Immature natural killer cell (primary cell): ENCODE data around the gene ARL4D. TPM values are rescaled to one million over a fixed set of nuclear protein-coding genes. Genes with fewer than 3 reads are reported as not detected.

Experiments used
- DNase-seq, 3 donors: peaks; one replicate each; pipeline ENCODE4 v3.0.0; 2022; ENCODE audit warnings: mixed read lengths in 1 of 3
- H3K27ac Mint-ChIP-seq, 6 donors: one replicate each; pipeline ENCODE4 v1.8.0; 2020; ENCODE audit warnings: mixed read lengths in 6 of 6, mild to moderate bottlenecking in 5 of 6, inconsistent platforms in 4 of 6, moderate library complexity in 3 of 6
- H3K27me3 Mint-ChIP-seq, 3 donors: one replicate each; pipeline ENCODE4 v1.8.0; 2020 to 2021; ENCODE audit warnings: low read depth in 3 of 3, mild to moderate bottlenecking in 3 of 3, mixed read lengths in 3 of 3, moderate library complexity in 3 of 3, inconsistent platforms in 1 of 3
- H3K36me3 Mint-ChIP-seq, 3 donors: one replicate each; pipeline ENCODE4 v1.8.0; 2020; ENCODE audit warnings: mixed read lengths in 3 of 3, inconsistent platforms in 2 of 3, mild to moderate bottlenecking in 2 of 3
- H3K4me1 Mint-ChIP-seq, 2 donors: one replicate each; pipeline ENCODE4 v1.8.0; 2020; ENCODE audit warnings: inconsistent platforms in 2 of 2, mild to moderate bottlenecking in 2 of 2, mixed read lengths in 2 of 2, moderate library complexity in 1 of 2
- H3K4me3 Mint-ChIP-seq, 5 donors: one replicate each; pipeline ENCODE4 v1.8.0; 2020; ENCODE audit warnings: mild to moderate bottlenecking in 5 of 5, mixed read lengths in 5 of 5, inconsistent platforms in 3 of 5, moderate library complexity in 3 of 5
- H3K9me3 Mint-ChIP-seq, 6 donors: one replicate each; pipeline ENCODE4 v1.8.0; 2020; ENCODE audit warnings: mild to moderate bottlenecking in 6 of 6, mixed read lengths in 6 of 6, inconsistent platforms in 4 of 6, moderate library complexity in 3 of 6
- polyA plus RNA-seq, 3 donors: library from polyadenylated mRNA; unstranded; fragments of 300-500 nt; fragmentation: Illumina TruSeq; gene quantifications; one replicate each; pipeline ENCODE4 v1.2.3, GENCODE V29; 2021

ARL4D gene, protein sequence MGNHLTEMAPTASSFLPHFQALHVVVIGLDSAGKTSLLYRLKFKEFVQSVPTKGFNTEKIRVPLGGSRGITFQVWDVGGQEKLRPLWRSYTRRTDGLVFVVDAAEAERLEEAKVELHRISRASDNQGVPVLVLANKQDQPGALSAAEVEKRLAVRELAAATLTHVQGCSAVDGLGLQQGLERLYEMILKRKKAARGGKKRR
- polyA plus RNA-seq = 1 to 10 TPM; 4.5 to 10.0 (median 9.9) TPM

DNA sequence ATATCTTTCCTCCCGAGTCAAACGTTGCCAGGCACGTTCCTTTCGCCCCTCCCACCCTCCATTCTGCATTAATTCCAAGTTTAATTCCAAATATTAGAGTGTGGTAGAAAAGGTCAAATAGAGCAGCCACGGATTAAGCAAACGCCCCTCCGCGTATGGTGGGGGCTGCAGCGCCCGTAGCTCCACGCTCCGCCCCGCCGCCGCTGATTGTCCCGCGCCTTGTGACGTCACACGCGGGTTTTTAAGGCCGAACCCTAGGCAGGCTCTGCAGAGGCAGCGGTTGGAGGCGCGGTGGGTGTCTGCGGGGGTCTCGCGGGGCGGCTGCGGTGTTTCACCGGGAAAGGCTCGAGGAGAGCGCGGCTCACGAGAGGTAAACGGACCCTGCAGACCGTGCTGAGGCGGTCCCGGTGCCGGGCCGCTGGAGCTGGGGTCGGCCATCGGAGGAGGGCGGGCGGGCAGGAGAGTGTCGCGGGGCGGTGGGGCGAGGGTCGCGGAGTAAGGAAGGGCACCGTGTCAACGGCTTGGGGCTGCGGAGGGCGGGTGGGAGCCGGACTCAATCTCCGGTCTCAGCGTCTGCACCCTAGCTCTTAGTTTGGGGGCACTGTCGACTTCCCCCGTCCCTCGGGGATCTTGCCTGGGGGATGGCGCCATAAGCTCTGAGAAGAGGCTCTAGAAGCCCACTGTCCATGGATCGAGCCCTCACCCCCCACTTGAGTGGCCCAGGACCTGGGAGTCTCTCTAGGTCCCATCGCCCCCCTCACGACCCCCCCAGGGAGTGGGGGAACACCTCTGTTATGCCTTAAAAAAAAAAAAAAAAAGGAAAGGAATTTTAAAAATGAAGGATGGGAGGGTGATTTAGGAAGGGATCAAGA, at the start of gene ARL4D:
Gene ARL4D (plus strand): TSS at position 270 of the 872 bp plus-strand sequence. CDS start 740 bp downstream, outside the sequence.
- Mint-ChIP-seq H3K4me3 (peak within 1 kb of the TSS; percentile 91 to 96 (median 93)), H3K36me3 (no peaks in the 10 kb centered on the region), H3K27me3 (peaks cover 0 to 4% (median 4%) of the 10 kb centered on the region in 3 donors), H3K9me3 (no peaks in the 10 kb centered on the region), H3K4me1 (peaks cover 24 to 28% of the 10 kb centered on the region in 2 donors), H3K27ac (peak within 1 kb of the TSS; percentile 79 to 94 (median 86))
- DNase-seq = peak; percentile 81 to 82 (median 82)

DNA sequence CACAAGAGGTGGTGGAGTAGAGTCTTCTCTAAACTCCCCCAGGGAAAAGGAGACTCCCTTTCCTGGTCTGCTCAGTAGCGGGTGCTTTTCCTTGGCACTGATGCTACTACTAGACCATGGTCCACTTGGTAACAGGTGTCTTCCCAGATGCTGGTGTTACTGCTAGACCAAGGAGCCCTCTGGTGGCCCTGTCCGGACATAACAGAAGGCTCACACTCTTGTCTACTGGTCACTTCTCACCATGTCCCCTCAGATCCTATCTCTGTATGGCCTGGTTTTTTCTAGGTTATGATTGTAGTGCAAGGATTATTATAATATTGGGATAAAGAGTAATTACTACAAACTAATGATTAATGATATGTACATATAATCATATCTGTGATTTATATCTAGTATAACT, 49.7 kb upstream of the ARL4D start:
- Mint-ChIP-seq H3K36me3 (peaks cover 5 to 16% (median 15%) of the 10 kb centered on the region in 3 donors), H3K4me3 (no peak overlapping the region), H3K27ac (no peak overlapping the region), H3K4me1 (no peaks in the 10 kb centered on the region), H3K9me3 (peaks cover 14 to 40% (median 36%) of the 10 kb centered on the region in 6 donors), H3K27me3 (peaks cover 0 to 13% (median 5%) of the 10 kb centered on the region in 3 donors)
- no peak for DNase-seq

DNA sequence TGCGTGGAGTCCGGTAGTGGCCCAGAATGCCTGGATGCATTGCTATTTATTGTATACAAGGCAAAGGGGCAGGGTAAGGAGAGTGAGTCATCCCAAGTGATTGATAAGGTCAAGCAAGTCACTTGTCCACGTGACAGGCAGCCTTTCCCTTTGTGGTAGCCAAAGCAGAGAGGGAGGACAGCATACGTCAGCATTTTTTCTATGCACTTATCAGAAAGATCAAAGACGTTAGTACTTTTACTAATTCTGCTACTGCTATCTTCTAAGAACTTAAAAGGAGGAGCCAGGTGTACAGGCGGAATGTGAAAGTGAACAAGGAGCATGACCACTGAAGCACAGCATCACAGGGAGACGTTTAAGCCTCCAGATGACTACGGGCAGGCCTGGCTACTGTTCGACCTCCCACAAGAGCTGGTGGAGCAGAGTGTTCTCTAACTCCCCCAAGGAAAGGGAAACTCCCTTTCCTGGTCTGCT, 47.9 kb upstream of the ARL4D start:
- H3K27ac Mint-ChIP-seq = no peak overlapping the region
- H3K27me3 Mint-ChIP-seq = peaks cover 0 to 7% (median 3%) of the 10 kb centered on the region in 3 donors
- no peaks in the 10 kb centered on the region for H3K4me1 Mint-ChIP-seq
- no peak overlapping the region for H3K4me3 Mint-ChIP-seq
- H3K9me3 Mint-ChIP-seq = peaks cover 14 to 40% (median 36%) of the 10 kb centered on the region in 6 donors
- DNase-seq = no peak
- H3K36me3 Mint-ChIP-seq = peaks cover 5 to 16% (median 15%) of the 10 kb centered on the region in 3 donors

DNA sequence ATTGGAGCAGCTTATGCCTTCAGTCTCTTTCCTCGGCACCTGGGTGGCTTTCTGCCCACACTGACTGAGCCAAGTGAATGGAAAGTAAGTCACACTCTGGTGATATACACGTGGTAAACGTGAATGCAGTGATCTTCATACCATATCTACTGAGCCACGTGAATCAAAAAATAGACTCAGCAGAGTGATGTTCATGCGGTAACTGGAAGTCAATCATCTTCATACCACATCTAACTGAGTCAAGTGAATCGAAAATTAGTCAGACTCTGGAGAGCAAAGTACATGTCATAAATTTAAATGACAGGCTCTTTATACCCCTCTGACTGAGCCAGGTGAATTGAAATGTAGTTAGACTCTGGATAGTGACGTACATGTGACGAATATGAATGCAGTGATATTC, 47.1 kb upstream of the ARL4D start:
- Mint-ChIP-seq H3K27me3 (peaks cover 0 to 7% (median 3%) of the 10 kb centered on the region in 3 donors), H3K4me3 (no peak overlapping the region), H3K27ac (no peak overlapping the region), H3K4me1 (no peaks in the 10 kb centered on the region), H3K9me3 (peaks cover 14 to 39% (median 35%) of the 10 kb centered on the region in 6 donors), H3K36me3 (peaks cover 5 to 15% (median 15%) of the 10 kb centered on the region in 3 donors)
- DNase-seq = no peak

DNA sequence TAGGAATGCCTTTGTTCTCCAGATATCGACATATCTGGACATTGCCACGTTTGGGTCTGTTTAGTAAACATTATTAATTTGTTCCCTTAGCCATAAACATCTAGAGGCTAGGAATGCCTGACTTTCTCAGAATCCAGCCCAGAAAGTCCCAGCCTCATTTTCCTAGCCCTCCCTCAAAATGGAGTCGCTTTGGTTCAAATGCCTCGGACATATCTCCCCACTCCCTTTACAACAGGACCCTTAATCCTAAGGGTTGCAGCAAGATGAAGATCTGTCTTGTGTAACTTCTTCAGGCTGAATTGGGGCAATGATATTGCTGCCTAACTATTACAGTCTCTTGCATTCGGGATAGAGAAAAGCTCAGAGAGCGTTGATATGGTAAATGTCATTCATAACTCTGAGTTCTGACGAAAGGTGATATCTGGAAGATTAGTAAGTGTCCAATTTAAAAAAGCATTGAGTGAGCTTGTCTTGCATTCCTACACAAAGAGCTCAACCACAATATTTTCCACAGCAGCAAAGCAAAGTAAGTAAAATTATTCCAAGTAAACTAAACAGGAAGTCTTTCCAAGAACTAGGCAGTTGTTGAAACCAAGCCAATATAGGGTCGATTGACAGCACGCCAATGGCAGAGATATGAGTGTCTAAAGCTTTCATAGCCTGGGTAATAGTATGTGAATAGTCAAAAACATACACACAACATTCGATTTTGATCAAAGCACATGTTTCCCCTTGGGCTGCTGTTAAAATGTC, 46.0 kb upstream of the ARL4D start:
- peaks cover 5 to 9% (median 8%) of the 10 kb centered on the region in 3 donors for H3K36me3 Mint-ChIP-seq
- no peak overlapping the region for H3K27ac Mint-ChIP-seq

DNA sequence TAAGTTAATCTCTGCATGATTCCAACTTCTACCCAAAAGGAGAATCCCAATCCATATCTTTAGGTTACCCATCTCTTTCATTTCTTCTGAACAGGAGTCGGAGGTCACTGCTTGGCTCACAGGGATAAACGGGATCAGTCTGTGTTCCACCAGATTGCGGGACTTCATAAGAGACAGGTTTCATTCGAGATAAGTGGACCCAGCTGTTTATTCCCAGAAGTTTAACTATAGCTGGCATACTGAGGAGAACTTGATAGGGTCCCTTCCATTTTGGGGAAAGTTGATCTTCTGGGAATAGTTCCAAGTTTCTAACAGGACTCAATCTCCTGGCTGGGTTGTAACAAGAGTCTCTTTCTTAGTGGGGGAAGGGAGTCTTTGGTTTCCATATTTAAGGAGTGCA, 45.4 kb upstream of the ARL4D start:
- no peak for DNase-seq
- Mint-ChIP-seq H3K9me3 (peaks cover 11 to 22% (median 18%) of the 10 kb centered on the region in 6 donors), H3K27ac (peak overlapping the region in 1 of 6 donors; percentile 11), H3K36me3 (peaks cover 5 to 9% (median 8%) of the 10 kb centered on the region in 3 donors), H3K4me3 (no peak overlapping the region), H3K4me1 (peaks cover 0 to 1% of the 10 kb centered on the region in 2 donors), H3K27me3 (peaks cover 0 to 3% (median 3%) of the 10 kb centered on the region in 3 donors)

More for the DNA sequence above, 46.0 kb upstream of the ARL4D start:
- Mint-ChIP-seq H3K27me3 (peaks cover 0 to 3% (median 3%) of the 10 kb centered on the region in 3 donors), H3K4me1 (no peaks in the 10 kb centered on the region), H3K9me3 (peaks cover 10 to 28% (median 24%) of the 10 kb centered on the region in 6 donors), H3K4me3 (no peak overlapping the region)
- DNase-seq = no peak

DNA sequence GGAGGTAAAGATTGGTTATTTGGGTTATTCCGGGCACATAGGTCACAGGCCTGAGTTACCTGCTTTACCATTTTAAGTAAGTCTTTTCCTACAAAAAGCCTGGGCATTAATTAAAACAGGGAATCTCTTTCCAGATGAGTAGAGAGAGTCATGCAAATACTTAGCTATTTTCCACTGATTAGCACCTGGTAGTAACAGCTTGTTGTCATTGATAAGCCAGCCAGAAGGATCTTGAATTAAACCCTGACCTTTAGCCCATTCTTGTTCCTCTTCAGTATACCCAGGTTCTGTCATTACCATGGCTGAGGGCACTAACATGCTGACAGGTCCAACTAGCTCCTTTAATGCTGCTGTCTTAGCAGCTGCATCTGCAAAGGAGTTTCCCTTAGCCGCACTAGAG, 44.4 kb upstream of the ARL4D start:
- H3K4me1 Mint-ChIP-seq = peaks cover 5 to 11% of the 10 kb centered on the region in 2 donors
- H3K9me3 Mint-ChIP-seq = peaks cover 6 to 13% (median 9%) of the 10 kb centered on the region in 6 donors
- peaks cover 0 to 6% (median 3%) of the 10 kb centered on the region in 3 donors for H3K27me3 Mint-ChIP-seq
- H3K4me3 Mint-ChIP-seq = no peak overlapping the region
- H3K36me3 Mint-ChIP-seq = peaks cover 5 to 9% (median 5%) of the 10 kb centered on the region in 3 donors
- DNase-seq = no peak
- H3K27ac Mint-ChIP-seq = no peak overlapping the region

DNA sequence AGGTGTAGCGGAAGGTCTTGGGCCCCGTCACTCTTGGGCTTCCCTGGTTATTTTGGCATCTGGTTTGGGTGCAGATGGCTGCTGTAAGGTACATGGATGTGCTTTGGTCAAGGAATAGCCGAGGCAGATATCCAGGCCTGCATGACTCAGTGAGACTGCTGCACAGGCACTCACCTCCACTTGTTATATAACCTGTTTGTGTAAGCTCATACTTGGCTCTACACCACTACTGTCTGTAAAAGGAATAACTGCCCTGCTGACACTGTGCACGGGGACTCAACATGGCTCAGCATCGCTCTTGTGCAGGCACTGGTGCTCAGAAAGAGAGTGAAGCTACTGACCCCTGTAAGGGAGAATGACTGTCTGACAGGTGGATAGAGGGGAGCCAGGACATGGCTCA, 42.3 kb upstream of the ARL4D start:
- H3K4me3 Mint-ChIP-seq = peak overlapping the region in 1 of 5 donors; percentile 15
- peaks cover 12 to 16% (median 13%) of the 10 kb centered on the region in 3 donors for H3K27me3 Mint-ChIP-seq
- no peak for DNase-seq
- peaks cover 0 to 2% (median 0%) of the 10 kb centered on the region in 6 donors for H3K9me3 Mint-ChIP-seq
- H3K4me1 Mint-ChIP-seq = peaks cover 10 to 24% of the 10 kb centered on the region in 2 donors
- peak overlapping the region in 1 of 6 donors; percentile 64 for H3K27ac Mint-ChIP-seq
- peaks cover 0 to 4% (median 0%) of the 10 kb centered on the region in 3 donors for H3K36me3 Mint-ChIP-seq

DNA sequence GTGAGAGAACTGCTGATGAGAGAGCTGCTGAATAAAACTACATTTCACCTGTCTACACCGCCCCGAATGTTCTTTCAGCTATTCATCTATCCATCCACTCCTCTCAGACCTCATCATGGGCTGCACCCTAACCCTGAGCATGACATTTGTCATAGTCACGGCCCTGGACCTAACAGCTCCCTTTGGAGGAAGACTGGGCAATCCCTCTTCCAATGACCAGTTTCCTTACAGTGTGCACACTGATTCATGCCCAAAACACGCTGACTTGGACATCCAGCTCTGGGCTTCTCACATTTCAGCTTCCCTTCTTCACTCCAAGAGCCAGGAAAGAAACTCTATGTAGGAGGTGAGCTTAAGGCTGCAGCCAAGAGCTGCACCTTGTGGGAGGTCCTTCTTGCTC, 41.8 kb upstream of the ARL4D start:
- peaks cover 0 to 4% (median 0%) of the 10 kb centered on the region in 3 donors for H3K36me3 Mint-ChIP-seq
- H3K27me3 Mint-ChIP-seq = peaks cover 16 to 21% (median 17%) of the 10 kb centered on the region in 3 donors
- H3K4me3 Mint-ChIP-seq = no peak overlapping the region
- peaks cover 11 to 24% of the 10 kb centered on the region in 2 donors for H3K4me1 Mint-ChIP-seq
- no peak for DNase-seq
- H3K9me3 Mint-ChIP-seq = peaks cover 0 to 2% (median 0%) of the 10 kb centered on the region in 6 donors
- peak overlapping the region in 1 of 6 donors; percentile 32 for H3K27ac Mint-ChIP-seq

DNA sequence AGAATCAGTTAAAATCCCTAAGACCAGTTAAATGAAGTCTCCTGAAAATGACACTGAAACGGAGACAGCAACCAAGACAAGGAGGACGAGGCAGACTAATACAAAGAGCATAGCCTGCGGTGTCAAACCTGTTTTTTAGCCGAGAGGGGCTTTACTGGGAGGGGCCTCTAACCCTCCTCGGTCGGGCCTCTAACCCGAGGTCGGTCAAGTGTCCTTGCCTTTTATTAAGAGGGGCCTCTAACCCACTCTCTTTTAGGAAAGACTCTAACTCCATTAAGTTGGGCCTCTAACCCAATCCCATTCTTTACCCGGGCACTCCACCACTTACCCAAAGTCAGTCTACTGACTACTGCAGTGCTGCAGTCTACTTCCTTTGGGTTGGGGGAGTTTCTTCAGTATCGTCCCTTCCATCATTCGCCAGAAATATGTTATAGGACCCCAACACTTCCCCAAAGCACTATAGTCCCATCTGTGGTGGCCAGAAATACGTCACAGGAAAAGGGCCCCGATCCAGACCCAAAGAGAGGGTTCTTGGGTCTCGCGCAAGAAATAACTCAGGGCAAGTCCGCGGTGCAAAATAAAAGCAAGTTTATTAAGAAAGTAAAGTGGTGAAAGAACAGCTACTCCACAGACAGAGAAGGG, 39.2 kb upstream of the ARL4D start:
- peaks cover 18 to 25% (median 22%) of the 10 kb centered on the region in 3 donors for H3K27me3 Mint-ChIP-seq
- H3K4me3 Mint-ChIP-seq = peak overlapping the region; percentile 93 to 97 (median 94)
- no peaks in the 10 kb centered on the region for H3K36me3 Mint-ChIP-seq
- H3K9me3 Mint-ChIP-seq = peaks cover 0 to 2% (median 0%) of the 10 kb centered on the region in 6 donors
- peak overlapping the region; percentile 98 to 100 (median 100) for H3K27ac Mint-ChIP-seq
- DNase-seq = no peak
- H3K4me1 Mint-ChIP-seq = peaks cover 11 to 24% of the 10 kb centered on the region in 2 donors

DNA sequence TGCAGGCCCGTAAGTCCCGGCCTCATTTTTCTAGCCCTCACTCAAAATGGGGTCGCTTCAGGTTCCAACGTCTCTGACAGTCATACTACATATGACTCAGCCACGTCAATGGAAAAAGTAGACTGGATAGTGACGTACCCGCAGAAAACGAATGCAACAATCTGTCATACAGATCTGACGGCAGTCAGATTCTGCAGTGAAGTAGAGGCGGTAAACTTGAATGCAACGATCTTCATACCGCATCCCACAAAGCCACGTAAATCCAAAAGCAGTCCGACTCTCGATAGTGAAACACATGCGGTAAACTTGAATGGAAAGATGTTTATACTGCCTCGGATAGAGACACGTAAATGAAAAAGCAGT, 38.4 kb upstream of the ARL4D start:
- H3K4me3 Mint-ChIP-seq = peak overlapping the region; percentile 93 to 97 (median 94)
- no peaks in the 10 kb centered on the region for H3K36me3 Mint-ChIP-seq
- H3K4me1 Mint-ChIP-seq = peaks cover 12 to 25% of the 10 kb centered on the region in 2 donors
- H3K9me3 Mint-ChIP-seq = peaks cover 0 to 2% (median 0%) of the 10 kb centered on the region in 6 donors
- peaks cover 18 to 25% (median 22%) of the 10 kb centered on the region in 3 donors for H3K27me3 Mint-ChIP-seq
- H3K27ac Mint-ChIP-seq = peak overlapping the region; percentile 98 to 100 (median 100)
- peak; percentile 81 to 90 (median 85) for DNase-seq

DNA sequence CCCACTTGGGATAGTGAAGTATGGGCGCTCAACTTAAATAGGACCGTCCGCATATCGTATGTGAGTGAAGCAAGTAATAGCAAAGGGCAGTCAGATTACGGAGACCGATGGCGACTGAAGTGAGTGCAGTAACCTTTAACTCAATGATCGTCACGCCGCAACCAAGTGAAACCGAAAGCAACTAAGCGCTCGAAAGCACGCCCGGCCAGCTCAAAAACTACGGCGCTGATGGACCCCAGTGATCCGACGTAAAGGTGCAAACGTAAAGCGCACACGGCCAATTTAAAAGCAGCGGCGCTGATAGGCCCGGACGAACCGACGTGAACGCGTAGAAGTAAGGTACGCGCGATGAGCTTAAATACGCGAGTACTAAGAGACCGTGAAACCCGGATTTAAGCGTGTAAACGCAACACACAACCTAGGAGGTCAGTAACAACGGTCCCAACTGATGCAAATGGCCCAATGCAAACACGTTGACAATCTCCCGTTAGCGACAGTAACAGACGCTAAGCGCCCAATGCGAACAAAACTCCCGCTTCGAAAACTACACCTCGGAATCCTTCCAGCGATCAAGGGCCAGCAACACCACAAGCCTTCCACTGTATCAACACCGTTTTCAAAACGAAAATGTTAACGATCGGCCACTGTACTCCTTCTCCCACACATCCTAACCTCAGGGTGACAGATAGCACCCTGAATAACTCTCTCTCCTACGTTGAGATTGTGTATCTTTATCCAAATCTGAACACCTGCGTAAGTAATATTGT, 37.9 kb upstream of the ARL4D start:
- Mint-ChIP-seq H3K4me1 (peaks cover 13 to 29% of the 10 kb centered on the region in 2 donors), H3K36me3 (no peaks in the 10 kb centered on the region), H3K27ac (peak overlapping the region; percentile 98 to 100 (median 100)), H3K4me3 (peak overlapping the region; percentile 93 to 97 (median 94)), H3K27me3 (peaks cover 18 to 25% (median 22%) of the 10 kb centered on the region in 3 donors), H3K9me3 (peaks cover 0 to 2% (median 0%) of the 10 kb centered on the region in 6 donors)
- peak; percentile 89 to 98 (median 94) for DNase-seq
